Measurements from ENCODE around the gene CD28.

The CD28 gene

GRCh38 chr2:203748331-203749126, 42.1 kb downstream of the CD28 start:
- no peak overlapping the region for H3K9ac ChIP-seq (ENCODE audit: low read length)
- no peaks in the 10 kb centered on the region for H3K9me2 ChIP-seq (ENCODE audit: low read depth, low read length)
- no peaks in the 10 kb centered on the region for H4K20me1 ChIP-seq (ENCODE audit: insufficient read depth, low read length)
- no peak overlapping the region for H3K4me2 ChIP-seq (ENCODE audit: low read length)
- H3F3A ChIP-seq (ENCODE audit: insufficient read depth, low read length), result no peaks in the 10 kb centered on the region
- H3K27ac ChIP-seq (ENCODE audit: low read depth, low read length, poor library complexity, severe bottlenecking), result no peak overlapping the region
- H3K27me3 ChIP-seq (ENCODE audit: insufficient read depth, low read length), result no peaks in the 10 kb centered on the region
- H3K4me3 ChIP-seq (ENCODE audit: low read depth, low read length, poor library complexity, severe bottlenecking), result no peak overlapping the region
- H3K79me2 ChIP-seq (ENCODE audit: insufficient read depth, low read length), result no peaks in the 10 kb centered on the region
- no peaks in the 10 kb centered on the region; the same call in 1 of the 2 replicates for H3K36me3 ChIP-seq (ENCODE audit: insufficient read depth, low read length)
- TF ChIP-seq EZH2 (IDR thresholded peaks at IDR 0.05; ENCODE audit: borderline replicate concordance, low read length) (no peak), CTCF (IDR thresholded peaks at IDR 0.05; ENCODE audit: low read length) (no peak)
- H2AFZ ChIP-seq (ENCODE audit: low read length), result no peak overlapping the region
- no peaks in the 10 kb centered on the region for H3K4me1 ChIP-seq (ENCODE audit: insufficient read depth, low read length, severe bottlenecking)
- no peaks in the 10 kb centered on the region for H3K9me3 ChIP-seq (ENCODE audit: low read length)

DNA sequence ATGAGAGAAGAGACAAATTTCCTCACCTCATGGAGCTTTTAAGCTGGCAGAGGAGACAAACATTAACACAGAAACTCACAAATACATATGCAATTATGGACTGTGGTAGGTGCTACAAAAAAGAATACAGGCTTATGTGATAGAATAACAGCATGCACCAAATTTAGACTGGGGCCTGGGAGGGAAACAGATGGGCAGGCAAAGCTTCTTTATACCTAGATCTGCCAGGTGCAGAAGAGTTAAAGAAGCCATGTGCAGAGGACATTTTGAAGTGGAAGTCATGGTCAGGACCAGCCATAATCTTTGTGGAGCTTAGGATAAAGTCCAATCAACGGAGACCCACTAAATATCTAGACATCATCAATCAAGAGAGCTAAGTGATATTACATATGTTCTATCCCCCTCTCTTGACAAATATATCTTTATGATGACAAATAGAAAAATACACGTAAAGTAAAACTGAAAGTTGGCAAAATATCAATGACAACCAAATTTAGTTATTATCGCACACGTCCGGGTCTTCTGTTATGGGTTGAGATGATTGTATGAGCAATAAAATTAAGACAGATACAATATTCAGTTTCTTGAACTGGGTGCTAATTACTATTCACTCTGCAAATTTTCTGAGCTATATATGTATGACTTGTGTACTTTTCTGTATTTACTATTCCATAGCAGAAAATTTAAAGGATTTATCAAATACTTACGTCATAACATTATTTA, 44.1 kb downstream of the CD28 start:
- H4K20me1 ChIP-seq (ENCODE audit: insufficient read depth, low read length), result no peaks in the 10 kb centered on the region
- H3K9me3 ChIP-seq (ENCODE audit: low read length), result no peaks in the 10 kb centered on the region
- H3K9me2 ChIP-seq (ENCODE audit: low read depth, low read length), result no peaks in the 10 kb centered on the region
- H3K27me3 ChIP-seq (ENCODE audit: insufficient read depth, low read length), result no peaks in the 10 kb centered on the region
- no peak overlapping the region for H3K27ac ChIP-seq (ENCODE audit: low read depth, low read length, poor library complexity, severe bottlenecking)
- no peaks in the 10 kb centered on the region; the same call in 1 of the 2 replicates for H3K36me3 ChIP-seq (ENCODE audit: insufficient read depth, low read length)
- no peaks in the 10 kb centered on the region for H3K79me2 ChIP-seq (ENCODE audit: insufficient read depth, low read length)
- no peaks in the 10 kb centered on the region for H3K4me1 ChIP-seq (ENCODE audit: insufficient read depth, low read length, severe bottlenecking)
- no peak for TF ChIP-seq EZH2 (IDR thresholded peaks at IDR 0.05; ENCODE audit: borderline replicate concordance, low read length)
- no peak for TF ChIP-seq CTCF (IDR thresholded peaks at IDR 0.05; ENCODE audit: low read length)
- no peak overlapping the region for H3K4me3 ChIP-seq (ENCODE audit: low read depth, low read length, poor library complexity, severe bottlenecking)
- no peak overlapping the region for H3K4me2 ChIP-seq (ENCODE audit: low read length)
- H2AFZ ChIP-seq (ENCODE audit: low read length), result no peak overlapping the region
- no peaks in the 10 kb centered on the region for H3F3A ChIP-seq (ENCODE audit: insufficient read depth, low read length)
- no peak overlapping the region for H3K9ac ChIP-seq (ENCODE audit: low read length)

GRCh38 chr2:203751685-203752271, 45.3 kb downstream of the CD28 start:
- Histone ChIP-seq H4K20me1 (ENCODE audit: insufficient read depth, low read length) (no peaks in the 10 kb centered on the region), H3F3A (ENCODE audit: insufficient read depth, low read length) (no peaks in the 10 kb centered on the region), H3K9me2 (ENCODE audit: low read depth, low read length) (no peaks in the 10 kb centered on the region), H3K9me3 (ENCODE audit: low read length) (no peaks in the 10 kb centered on the region), H2AFZ (ENCODE audit: low read length) (no peak overlapping the region), H3K9ac (ENCODE audit: low read length) (no peak overlapping the region), H3K79me2 (ENCODE audit: insufficient read depth, low read length) (no peaks in the 10 kb centered on the region), H3K4me3 (ENCODE audit: low read depth, low read length, poor library complexity, severe bottlenecking) (no peak overlapping the region), H3K36me3 (ENCODE audit: insufficient read depth, low read length) (no peaks in the 10 kb centered on the region), H3K4me1 (ENCODE audit: insufficient read depth, low read length, severe bottlenecking) (no peaks in the 10 kb centered on the region), H3K27ac (ENCODE audit: low read depth, low read length, poor library complexity, severe bottlenecking) (no peak overlapping the region), H3K4me2 (ENCODE audit: low read length) (no peak overlapping the region), H3K27me3 (ENCODE audit: insufficient read depth, low read length) (no peaks in the 10 kb centered on the region)
- TF ChIP-seq CTCF (IDR thresholded peaks at IDR 0.05; ENCODE audit: low read length) (no peak), EZH2 (IDR thresholded peaks at IDR 0.05; ENCODE audit: borderline replicate concordance, low read length) (no peak)
